CD8-positive, alpha-beta memory T cell (primary cell): ENCODE results near the gene GADD45GIP1. TPM values are rescaled to one million over a fixed set of nuclear protein-coding genes. Genes with fewer than 3 reads are reported as not detected.
A peak's percentile ranks its signal among the peaks of the same experiment; 100 is the strongest.
"Not testable (repeated sequence)": the region's sequence is repeated elsewhere in the genome, so short reads cannot be mapped to it uniquely, and the experiment has no call there.

ENCODE experiments used
- CTCF ChIA-PET: fragments of 350-600 bp; sonication (Branson Sonifier 250); formaldehyde crosslinking; loops from one replicate; lab custom pipeline; 2021; ENCODE audit warnings: antibody characterized with exemption; lab: Charles Lee
- POLR2A ChIA-PET: fragments of 350-600 bp; sonication (Branson Sonifier 250); formaldehyde crosslinking; loops from one replicate; lab custom pipeline; 2021; ENCODE audit warnings: antibody characterized with exemption; lab: Charles Lee
- DNase-seq, 5 donors: peaks; one replicate each; pipeline versions ENCODE4 v3.0.0 to v3.0.0-alpha.2; 2020 to 2022; ENCODE audit warnings: mixed read lengths in 1 of 5
- H3K27ac ChIP-seq: one replicate; pipeline ENCODE4 v1.7.0; 2013; ENCODE audit warnings: low read depth, mild to moderate bottlenecking, low read length, moderate library complexity
- H3K27me3 ChIP-seq: 2 replicates; pipeline ENCODE4 v1.7.0; 2013; ENCODE audit warnings: low read length, mild to moderate bottlenecking; ENCODE audit not compliant: insufficient read depth, poor library complexity, severe bottlenecking
- H3K36me3 ChIP-seq: 2 replicates; pipeline ENCODE4 v1.7.0; 2013; ENCODE audit warnings: mild to moderate bottlenecking, low read length, moderate library complexity; ENCODE audit not compliant: insufficient read depth
- H3K4me1 ChIP-seq: 2 replicates; pipeline ENCODE4 v1.7.0; 2013; ENCODE audit warnings: mild to moderate bottlenecking, low read length, moderate library complexity; ENCODE audit not compliant: insufficient read depth
- H3K4me3 ChIP-seq: 2 replicates; pipeline ENCODE4 v1.7.0; 2013; ENCODE audit warnings: mild to moderate bottlenecking, low read length
- H3K9me3 ChIP-seq: 2 replicates; pipeline ENCODE4 v1.7.0; 2013; ENCODE audit warnings: mild to moderate bottlenecking, low read length
- H3K27ac Mint-ChIP-seq, 8 donors: one replicate each; pipeline ENCODE4 v1.8.0; 2020 to 2021; ENCODE audit warnings: mixed read lengths in 8 of 8, mild to moderate bottlenecking in 6 of 8, inconsistent platforms in 3 of 8, moderate library complexity in 3 of 8
- H3K27me3 Mint-ChIP-seq, 2 donors: one replicate each; pipeline ENCODE4 v1.8.0; 2020 to 2021; ENCODE audit warnings: mixed read lengths in 2 of 2, mild to moderate bottlenecking in 1 of 2, moderate library complexity in 1 of 2
- H3K36me3 Mint-ChIP-seq, 3 donors: one replicate each; pipeline ENCODE4 v1.8.0; 2020 to 2021; ENCODE audit warnings: mixed read lengths in 3 of 3, inconsistent platforms in 1 of 3, mild to moderate bottlenecking in 1 of 3
- H3K4me1 Mint-ChIP-seq, 3 donors: one replicate each; pipeline ENCODE4 v1.8.0; 2020 to 2021; ENCODE audit warnings: mixed read lengths in 3 of 3, inconsistent platforms in 1 of 3, mild to moderate bottlenecking in 1 of 3
- H3K4me3 Mint-ChIP-seq, 7 donors: one replicate each; pipeline ENCODE4 v1.8.0; 2020 to 2021; ENCODE audit warnings: mixed read lengths in 7 of 7, mild to moderate bottlenecking in 6 of 7, moderate library complexity in 4 of 7, inconsistent platforms in 2 of 7
- H3K9me3 Mint-ChIP-seq, 5 donors: one replicate each; pipeline ENCODE4 v1.8.0; 2020 to 2022; ENCODE audit warnings: mixed read lengths in 5 of 5, mild to moderate bottlenecking in 3 of 5, moderate library complexity in 2 of 5, inconsistent platforms in 1 of 5
- polyA plus RNA-seq: library from polyadenylated mRNA; unstranded; fragments of 300-500 nt; fragmentation: Illumina TruSeq; gene quantifications from one replicate; pipeline ENCODE4 v1.2.3, GENCODE V29; 2021
- total RNA-seq, 2 experiments: library from RNA; stranded (reverse); gene quantifications; one replicate each; pipeline ENCODE4 v1.2.3, GENCODE V29; 2021

GADD45GIP1 gene
- total and polyA plus RNA-seq, 3 experiments from 2014 or later = 37.3 to 64.1 (median 38.6) TPM

- not testable (repeated sequence) for H3K36me3 ChIP-seq, H3K4me1 ChIP-seq, H3K4me1 Mint-ChIP-seq, H3K36me3 Mint-ChIP-seq, H3K4me3 Mint-ChIP-seq, DNase-seq, H3K27me3 ChIP-seq, H3K27ac Mint-ChIP-seq, H3K4me3 ChIP-seq, H3K9me3 Mint-ChIP-seq, H3K9me3 ChIP-seq, H3K27ac ChIP-seq
- H3K27me3 Mint-ChIP-seq = peaks cover 17 to 26% of the 10 kb centered on the region in 2 donors
- ChIA-PET CTCF (interaction anchor here (0.9 to 7.6 kb wide), 13 partner anchors 10 to 302 kb away, joined by 3 to 95 read pairs (median 4); partner anchors contain the start of genes FARSA, IER2, JUNB and STX10), POLR2A (interaction anchor here (0.6 kb wide), 1 partner anchor 106 kb away, joined by 7 read pairs; no protein-coding TSS in a partner anchor)
Observed at GRCh38 chr19:12976109-12976508, 19.1 kb upstream of the GADD45GIP1 start.

- Mint-ChIP-seq H3K36me3 (peaks cover 0 to 6% (median 0%) of the 10 kb centered on the region in 3 donors), H3K27ac (no peak overlapping the region), H3K4me3 (no peak overlapping the region), H3K27me3 (peaks cover 17 to 26% of the 10 kb centered on the region in 2 donors), H3K4me1 (peaks cover 0 to 3% (median 0%) of the 10 kb centered on the region in 3 donors), H3K9me3 (no peaks in the 10 kb centered on the region)
- no peaks in the 10 kb centered on the region for H3K36me3 ChIP-seq
- ChIA-PET POLR2A (no interaction called here), CTCF (interaction anchor here (0.7 to 7.6 kb wide), 5 partner anchors 10 to 129 kb away, joined by 3 to 95 read pairs (median 9); no protein-coding TSS in a partner anchor)
- no peaks in the 10 kb centered on the region for H3K27me3 ChIP-seq
- no peak overlapping the region for H3K4me3 ChIP-seq
- H3K27ac ChIP-seq = no peak overlapping the region
- DNase-seq = no peak
- H3K4me1 ChIP-seq = no peaks in the 10 kb centered on the region
- H3K9me3 ChIP-seq = no peaks in the 10 kb centered on the region
Observed at GRCh38 chr19:12975221-12975741, 18.3 kb upstream of the GADD45GIP1 start.

- H3K4me1 ChIP-seq = no peaks in the 10 kb centered on the region
- Mint-ChIP-seq H3K4me1 (peaks cover 0 to 3% (median 0%) of the 10 kb centered on the region in 3 donors), H3K4me3 (no peak overlapping the region), H3K27ac (peak overlapping the region in 1 of 8 donors; percentile 54), H3K36me3 (peaks cover 0 to 6% (median 0%) of the 10 kb centered on the region in 3 donors), H3K9me3 (no peaks in the 10 kb centered on the region), H3K27me3 (peaks cover 19 to 26% of the 10 kb centered on the region in 2 donors)
- POLR2A ChIA-PET = no interaction called here
- H3K9me3 ChIP-seq = no peaks in the 10 kb centered on the region
- DNase-seq = no peak
- no peaks in the 10 kb centered on the region for H3K27me3 ChIP-seq
- no peak overlapping the region for H3K4me3 ChIP-seq
- CTCF ChIA-PET = interaction anchor here (0.9 to 7.6 kb wide), 3 partner anchors 9 to 87 kb away, joined by 3 to 95 read pairs (median 76); no protein-coding TSS in a partner anchor
- no peak overlapping the region for H3K27ac ChIP-seq
- no peaks in the 10 kb centered on the region for H3K36me3 ChIP-seq
Observed at GRCh38 chr19:12974301-12975220, 17.5 kb upstream of the GADD45GIP1 start.

- H3K4me1 Mint-ChIP-seq = peaks cover 0 to 3% (median 0%) of the 10 kb centered on the region in 3 donors
- H3K4me3 Mint-ChIP-seq = no peak overlapping the region
- H3K27ac Mint-ChIP-seq = no peak overlapping the region
- DNase-seq = no peak
- Histone ChIP-seq H3K4me3 (no peak overlapping the region), H3K27ac (no peak overlapping the region), H3K27me3 (no peaks in the 10 kb centered on the region), H3K36me3 (no peaks in the 10 kb centered on the region), H3K4me1 (no peaks in the 10 kb centered on the region), H3K9me3 (no peaks in the 10 kb centered on the region)
- H3K9me3 Mint-ChIP-seq = no peaks in the 10 kb centered on the region
- peaks cover 15 to 22% of the 10 kb centered on the region in 2 donors for H3K27me3 Mint-ChIP-seq
- POLR2A ChIA-PET = no interaction called here
- H3K36me3 Mint-ChIP-seq = peaks cover 0 to 6% (median 0%) of the 10 kb centered on the region in 3 donors
- CTCF ChIA-PET = interaction anchor here (0.7 to 7.6 kb wide), 3 partner anchors 8 to 89 kb away, joined by 3 to 76 read pairs (median 4); no protein-coding TSS in a partner anchor
Observed at GRCh38 chr19:12973236-12973635, 16.2 kb upstream of the GADD45GIP1 start.

GRCh38 chr19:12970070-12970820 lies 13.2 kb upstream of the GADD45GIP1 start:
- POLR2A ChIA-PET = no interaction called here
- Histone ChIP-seq H3K27ac (no peak overlapping the region), H3K4me1 (no peaks in the 10 kb centered on the region), H3K36me3 (no peaks in the 10 kb centered on the region), H3K9me3 (no peaks in the 10 kb centered on the region), H3K27me3 (no peaks in the 10 kb centered on the region), H3K4me3 (no peak overlapping the region)
- CTCF ChIA-PET = interaction anchor here (1.6 to 3.4 kb wide), 2 partner anchors 86 to 91 kb away, joined by 8 to 10 read pairs; no protein-coding TSS in a partner anchor
- Mint-ChIP-seq H3K27me3 (peaks cover 2 to 3% of the 10 kb centered on the region in 2 donors), H3K9me3 (no peaks in the 10 kb centered on the region), H3K27ac (peak overlapping the region in 1 of 8 donors; percentile 38), H3K4me3 (peak overlapping the region in 1 of 7 donors; percentile 51), H3K4me1 (peaks cover 0 to 3% (median 2%) of the 10 kb centered on the region in 3 donors), H3K36me3 (no peaks in the 10 kb centered on the region)
- DNase-seq = no peak

- no peaks in the 10 kb centered on the region for H3K9me3 Mint-ChIP-seq
- ChIA-PET POLR2A (no interaction called here), CTCF (interaction anchor here (1.6 to 3.4 kb wide), 2 partner anchors 85 to 92 kb away, joined by 8 to 10 read pairs; no protein-coding TSS in a partner anchor)
Observed at GRCh38 chr19:12969292-12969988, 12.4 kb upstream of the GADD45GIP1 start, which contains the start of gene DAND5. Gene DAND5, plus strand, starts transcription at chr19:12969576. Its CDS starts 85 bp downstream, at chr19:12969661.

GRCh38 chr19:12967907-12968306 lies 10.9 kb upstream of the GADD45GIP1 start:
- Mint-ChIP-seq H3K36me3 (no peaks in the 10 kb centered on the region), H3K4me1 (peaks cover 5 to 8% (median 5%) of the 10 kb centered on the region in 3 donors), H3K9me3 (no peaks in the 10 kb centered on the region), H3K27ac (no peak overlapping the region), H3K4me3 (no peak overlapping the region), H3K27me3 (peaks cover 0 to 3% of the 10 kb centered on the region in 2 donors)
- no peak for DNase-seq
- CTCF ChIA-PET = interaction anchor here (0.6 to 5.2 kb wide), 7 partner anchors 9 to 162 kb away, joined by 3 to 117 read pairs (median 6); partner anchors contain the start of genes DNASE2 and KLF1
- H3K4me1 ChIP-seq = no peaks in the 10 kb centered on the region
- no peaks in the 10 kb centered on the region for H3K36me3 ChIP-seq
- POLR2A ChIA-PET = no interaction called here
- H3K4me3 ChIP-seq = no peak overlapping the region
- no peaks in the 10 kb centered on the region for H3K9me3 ChIP-seq
- H3K27me3 ChIP-seq = no peaks in the 10 kb centered on the region
- no peak overlapping the region for H3K27ac ChIP-seq

More at GRCh38 chr19:12969292-12969988, 12.4 kb upstream of the GADD45GIP1 start, which contains the start of gene DAND5:
- H3K27ac Mint-ChIP-seq = no peak within 1 kb of the TSS
- H3K27me3 Mint-ChIP-seq = peaks cover 2 to 3% of the 10 kb centered on the region in 2 donors
- H3K4me1 ChIP-seq = no peaks in the 10 kb centered on the region
- H3K4me3 ChIP-seq = no peak within 1 kb of the TSS
- H3K4me3 Mint-ChIP-seq = no peak within 1 kb of the TSS
- no peaks in the 10 kb centered on the region for H3K9me3 ChIP-seq
- H3K36me3 ChIP-seq = no peaks in the 10 kb centered on the region
- DNase-seq = no peak
- no peaks in the 10 kb centered on the region for H3K36me3 Mint-ChIP-seq
- H3K4me1 Mint-ChIP-seq = peaks cover 5 to 8% (median 5%) of the 10 kb centered on the region in 3 donors
- no peaks in the 10 kb centered on the region for H3K27me3 ChIP-seq
- no peak within 1 kb of the TSS for H3K27ac ChIP-seq
